Stomach (tissue), 9 donors: ENCODE results near the gene TXNL4A. TPM values are rescaled to one million over a fixed set of nuclear protein-coding genes. Genes with fewer than 3 reads are reported as not detected.

Experiments used
- DNase-seq, 2 donors: peaks; one replicate each; pipeline versions ENCODE4 v3.0.0 to v3.0.0-alpha.2; 2013 to 2019
- H3K27ac ChIP-seq, 5 donors: fragments of 200-600 bp in 4 of 5; sonication (generic) in 4 of 5; one replicate each; pipeline ENCODE4 v1.5.1; 2013 to 2019; ENCODE audit warnings: mild to moderate bottlenecking in 1 of 5, moderate library complexity in 1 of 5
- H3K27me3 ChIP-seq, 3 donors: fragments of 200-600 bp; sonication (generic); one replicate each; pipeline ENCODE4 v1.5.1; 2017 to 2019; ENCODE audit warnings: mixed run types in 1 of 3
- H3K36me3 ChIP-seq, 4 donors: fragments of 200-600 bp; sonication (generic); 1 replicate in 3 of 4; 2 replicates in 1 of 4; pipeline ENCODE4 v1.5.1; 2016 to 2019
- H3K4me1 ChIP-seq, 4 donors: fragments of 200-600 bp; sonication (generic); one replicate each; pipeline ENCODE4 v1.5.1; 2016 to 2019
- H3K4me3 ChIP-seq, 4 donors: fragments of 200-600 bp; sonication (generic) in 3 of 4; one replicate each; pipeline ENCODE4 v1.5.1; 2016 to 2019; ENCODE audit warnings: mild to moderate bottlenecking in 1 of 4
- H3K9me3 ChIP-seq, 4 donors: fragments of 200-600 bp; sonication (generic); one replicate each; pipeline ENCODE4 v1.5.1; 2016 to 2019
- CTCF ChIP-seq, 7 experiments: fragments of 450-650 bp in 4 of 7; fragments of 200-600 bp in 3 of 7; sonication (generic) in 3 of 7; IDR thresholded peaks; one replicate each; pipeline ENCODE4 v1.5.1; 2016 to 2019; ENCODE audit warnings: antibody characterized with exemption in 7 of 7, control low read depth in 2 of 7, mild to moderate bottlenecking in 1 of 7
- EP300 ChIP-seq: sonication (generic); formaldehyde crosslinking; IDR thresholded peaks from one replicate; pipeline ENCODE4 v1.6.1; 2017; ENCODE audit warnings: antibody characterized with exemption
- POLR2A ChIP-seq, 4 donors: fragments of 450-650 bp; IDR thresholded peaks; one replicate each; pipeline ENCODE4 v1.6.1; 2016; ENCODE audit warnings: antibody characterized with exemption in 4 of 4, control low read depth in 2 of 4, mild to moderate bottlenecking in 1 of 4, moderate library complexity in 1 of 4
- POLR2AphosphoS5 ChIP-seq, 3 donors: sonication (generic); formaldehyde crosslinking; IDR thresholded peaks; one replicate each; pipeline ENCODE4 v1.6.1; 2016; ENCODE audit warnings: antibody characterized with exemption in 3 of 3
- whole genome bisulfite sequencing, 5 donors: extraction: QIAGEN DNeasy Blood & Tissue Kit in 3 of 5; methylation state at CpG; one replicate each; pipeline versions ENCODE4 v1.1.5 to v1.1.7; 2013 to 2018; 5-methylcytosine and 5-hydroxymethylcytosine counted together
- intact Hi-C: fragments of 100-400 bp; cut with DNase I; formaldehyde crosslinking; loops from one replicate; pipeline ENCODE4 v1.15.1; 2023; ENCODE audit warnings: low total_unique reads
- polyA plus RNA-seq, 3 donors: library from polyadenylated mRNA; stranded (reverse); fragments of 200-250 nt; gene quantifications; one replicate each; pipeline ENCODE4 v1.2.3, GENCODE V29; 2013
- total RNA-seq, 5 donors: library from RNA; depleted of rRNA; stranded (reverse); fragments of >200 nt; gene quantifications; one replicate each; pipeline versions ENCODE4 v1.1.0 to v1.2.3, GENCODE V29; 2014 to 2016
- donor health status: healthy with polysubstance abuse.
- donor health status: Bipolar disorder and iron deficiency.
- donor health status: healthy.

TXNL4A gene
- total and polyA plus RNA-seq, 8 donors = 12.9 to 146 (median 59.4) TPM

GRCh38 chr18:79922971-79923411, 65.4 kb downstream of the TXNL4A start:
- peak in 1 of 2 donors; percentile 19 for DNase-seq
- 82 to 94% (median 90%) methylated on average over 13 to 17 of the region's 17 CpGs for WGBS, 5 donors

GRCh38 chr18:79921984-79922965, 66.1 kb downstream of the TXNL4A start:
- H3K4me3 ChIP-seq = no peak overlapping the region
- WGBS, 5 donors = 95 to 97% (median 96%) methylated on average over 22 to 24 of the region's 24 CpGs
- intact Hi-C loops = no loop called here
- no peak overlapping the region for H3K27ac ChIP-seq
- H3K9me3 ChIP-seq = no peaks in the 10 kb centered on the region
- TF ChIP-seq POLR2AphosphoS5 (IDR thresholded peaks at IDR 0.05) (no peak), EP300 (no peak), POLR2A (IDR thresholded peaks at IDR 0.05) (no peak)
- H3K27me3 ChIP-seq = no peaks in the 10 kb centered on the region
- peak in 1 of 2 donors; percentile 11 for DNase-seq
- peaks cover 16 to 60% (median 51%) of the 10 kb centered on the region in 4 donors for H3K36me3 ChIP-seq
- peaks cover 0 to 9% (median 0%) of the 10 kb centered on the region in 4 donors for H3K4me1 ChIP-seq

More at GRCh38 chr18:79922971-79923411, 65.4 kb downstream of the TXNL4A start:
- Histone ChIP-seq H3K4me3 (no peak overlapping the region), H3K9me3 (no peaks in the 10 kb centered on the region), H3K27me3 (no peaks in the 10 kb centered on the region), H3K27ac (no peak overlapping the region), H3K4me1 (peaks cover 0 to 9% (median 0%) of the 10 kb centered on the region in 4 donors), H3K36me3 (peaks cover 16 to 61% (median 48%) of the 10 kb centered on the region in 4 donors)
- TF ChIP-seq EP300 = no peak
- no peak for TF ChIP-seq POLR2A (IDR thresholded peaks at IDR 0.05)
- no peak for TF ChIP-seq CTCF (IDR thresholded peaks at IDR 0.05)
- no peak for TF ChIP-seq POLR2AphosphoS5 (IDR thresholded peaks at IDR 0.05)
- intact Hi-C loops = no loop called here

Other genes starting within 250 kb of the TXNL4A start
- 1 to 10 TPM in 1 of 5 donors, under 1 TPM in 1, not detected in 3; 0.92 to 2.3 TPM for gene KCNG2, start 190.6 kb downstream of the TXNL4A start, total RNA-seq
- under 1 TPM in 1 of 3 donors, not detected in 2; 0.08 TPM for gene KCNG2, start 190.6 kb downstream of the TXNL4A start, polyA plus RNA-seq
- 100 to 1,000 TPM in 1 of 5 donors, 10 to 100 TPM in 4; 18.1 to 148 (median 25.5) TPM for gene SLC66A2, start 36.9 kb downstream of the TXNL4A start, total RNA-seq
- gene SLC66A2, start 36.9 kb downstream of the TXNL4A start, polyA plus RNA-seq = 10 to 100 TPM; 19.1 to 31.1 (median 20.0) TPM
- 10 to 100 TPM in 4 of 5 donors, 1 to 10 TPM in 1; 4.1 to 42.6 (median 23.8) TPM for gene HSBP1L1, start 23.9 kb downstream of the TXNL4A start, total RNA-seq
- 10 to 100 TPM; 51.6 to 62.3 (median 58.7) TPM for gene HSBP1L1, start 23.9 kb downstream of the TXNL4A start, polyA plus RNA-seq
- 10 to 100 TPM; 12.8 to 58.8 (median 31.8) TPM for gene RBFA, start 45.9 kb upstream of the TXNL4A start, total RNA-seq
- 10 to 100 TPM; 15.3 to 18.9 (median 16.6) TPM for gene RBFA, start 45.9 kb upstream of the TXNL4A start, polyA plus RNA-seq
- gene ADNP2, start 120.7 kb upstream of the TXNL4A start, total RNA-seq = 10 to 100 TPM in 4 of 5 donors, 1 to 10 TPM in 1; 8.1 to 24.6 (median 14.3) TPM
- gene ADNP2, start 120.7 kb upstream of the TXNL4A start, polyA plus RNA-seq = 1 to 10 TPM; 4.2 to 6.0 (median 5.0) TPM